Measurements from ENCODE around the gene PRDM13. TPM values are rescaled to one million over a fixed set of nuclear protein-coding genes. Genes with fewer than 3 reads are reported as not detected.
A peak's percentile ranks its signal among the peaks of the same experiment; 100 is the strongest.

The PRDM13 gene
- total and polyA plus RNA-seq, 2 of the 13 experiments (the other 11 are each of a cell fraction or from before 2014, with no cell fraction given): not detected

DNA sequence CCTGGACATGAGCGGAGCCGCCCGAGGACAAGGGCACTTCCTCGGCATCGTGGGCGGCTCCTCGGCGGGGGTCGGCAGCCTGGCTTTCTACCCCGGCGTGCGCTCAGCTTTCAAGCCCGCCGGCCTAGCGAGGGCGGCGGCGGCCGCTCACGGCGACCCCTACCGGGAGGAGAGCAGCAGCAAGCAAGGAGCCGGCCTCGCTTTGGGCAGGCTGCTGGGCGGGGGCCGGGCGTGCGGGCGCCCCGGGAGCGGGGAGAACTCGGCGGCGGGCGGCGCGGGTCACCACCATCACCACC, 6.7 kb downstream of the PRDM13 start (continued):
- TF ChIP-seq SNAPC2 (CRISPR knock-in tag; IDR thresholded peaks at IDR 0.05): no peak
- TF ChIP-seq TARDBP (CRISPR knock-in tag; IDR thresholded peaks at IDR 0.05): no peak
- TF ChIP-seq, protein P1, sequence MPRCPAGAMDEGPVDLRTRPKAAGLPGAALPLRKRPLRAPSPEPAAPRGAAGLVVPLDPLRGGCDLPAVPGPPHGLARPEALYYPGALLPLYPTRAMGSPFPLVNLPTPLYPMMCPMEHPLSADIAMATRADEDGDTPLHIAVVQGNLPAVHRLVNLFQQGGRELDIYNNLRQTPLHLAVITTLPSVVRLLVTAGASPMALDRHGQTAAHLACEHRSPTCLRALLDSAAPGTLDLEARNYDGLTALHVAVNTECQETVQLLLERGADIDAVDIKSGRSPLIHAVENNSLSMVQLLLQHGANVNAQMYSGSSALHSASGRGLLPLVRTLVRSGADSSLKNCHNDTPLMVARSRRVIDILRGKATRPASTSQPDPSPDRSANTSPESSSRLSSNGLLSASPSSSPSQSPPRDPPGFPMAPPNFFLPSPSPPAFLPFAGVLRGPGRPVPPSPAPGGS (CRISPR knock-in tag; IDR thresholded peaks at IDR 0.05): no peak
- TF ChIP-seq, protein P2, sequence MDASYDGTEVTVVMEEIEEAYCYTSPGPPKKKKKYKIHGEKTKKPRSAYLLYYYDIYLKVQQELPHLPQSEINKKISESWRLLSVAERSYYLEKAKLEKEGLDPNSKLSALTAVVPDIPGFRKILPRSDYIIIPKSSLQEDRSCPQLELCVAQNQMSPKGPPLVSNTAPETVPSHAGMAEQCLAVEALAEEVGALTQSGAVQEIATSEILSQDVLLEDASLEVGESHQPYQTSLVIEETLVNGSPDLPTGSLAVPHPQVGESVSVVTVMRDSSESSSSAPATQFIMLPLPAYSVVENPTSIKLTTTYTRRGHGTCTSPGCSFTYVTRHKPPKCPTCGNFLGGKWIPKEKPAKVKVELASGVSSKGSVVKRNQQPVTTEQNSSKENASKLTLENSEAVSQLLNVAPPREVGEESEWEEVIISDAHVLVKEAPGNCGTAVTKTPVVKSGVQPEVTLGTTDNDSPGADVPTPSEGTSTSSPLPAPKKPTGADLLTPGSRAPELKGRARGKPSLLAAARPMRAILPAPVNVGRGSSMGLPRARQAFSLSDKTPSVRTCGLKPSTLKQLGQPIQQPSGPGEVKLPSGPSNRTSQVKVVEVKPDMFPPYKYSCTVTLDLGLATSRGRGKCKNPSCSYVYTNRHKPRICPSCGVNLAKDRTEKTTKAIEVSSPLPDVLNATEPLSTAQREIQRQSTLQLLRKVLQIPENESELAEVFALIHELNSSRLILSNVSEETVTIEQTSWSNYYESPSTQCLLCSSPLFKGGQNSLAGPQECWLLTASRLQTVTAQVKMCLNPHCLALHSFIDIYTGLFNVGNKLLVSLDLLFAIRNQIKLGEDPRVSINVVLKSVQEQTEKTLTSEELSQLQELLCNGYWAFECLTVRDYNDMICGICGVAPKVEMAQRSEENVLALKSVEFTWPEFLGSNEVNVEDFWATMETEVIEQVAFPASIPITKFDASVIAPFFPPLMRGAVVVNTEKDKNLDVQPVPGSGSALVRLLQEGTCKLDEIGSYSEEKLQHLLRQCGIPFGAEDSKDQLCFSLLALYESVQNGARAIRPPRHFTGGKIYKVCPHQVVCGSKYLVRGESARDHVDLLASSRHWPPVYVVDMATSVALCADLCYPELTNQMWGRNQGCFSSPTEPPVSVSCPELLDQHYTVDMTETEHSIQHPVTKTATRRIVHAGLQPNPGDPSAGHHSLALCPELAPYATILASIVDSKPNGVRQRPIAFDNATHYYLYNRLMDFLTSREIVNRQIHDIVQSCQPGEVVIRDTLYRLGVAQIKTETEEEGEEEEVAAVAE (CRISPR knock-in tag; IDR thresholded peaks at IDR 0.05; ENCODE audit: borderline replicate concordance): no peak
- TF ChIP-seq ZFAT (CRISPR knock-in tag; conservative IDR thresholded peaks at IDR 0.05): no peak

DNA sequence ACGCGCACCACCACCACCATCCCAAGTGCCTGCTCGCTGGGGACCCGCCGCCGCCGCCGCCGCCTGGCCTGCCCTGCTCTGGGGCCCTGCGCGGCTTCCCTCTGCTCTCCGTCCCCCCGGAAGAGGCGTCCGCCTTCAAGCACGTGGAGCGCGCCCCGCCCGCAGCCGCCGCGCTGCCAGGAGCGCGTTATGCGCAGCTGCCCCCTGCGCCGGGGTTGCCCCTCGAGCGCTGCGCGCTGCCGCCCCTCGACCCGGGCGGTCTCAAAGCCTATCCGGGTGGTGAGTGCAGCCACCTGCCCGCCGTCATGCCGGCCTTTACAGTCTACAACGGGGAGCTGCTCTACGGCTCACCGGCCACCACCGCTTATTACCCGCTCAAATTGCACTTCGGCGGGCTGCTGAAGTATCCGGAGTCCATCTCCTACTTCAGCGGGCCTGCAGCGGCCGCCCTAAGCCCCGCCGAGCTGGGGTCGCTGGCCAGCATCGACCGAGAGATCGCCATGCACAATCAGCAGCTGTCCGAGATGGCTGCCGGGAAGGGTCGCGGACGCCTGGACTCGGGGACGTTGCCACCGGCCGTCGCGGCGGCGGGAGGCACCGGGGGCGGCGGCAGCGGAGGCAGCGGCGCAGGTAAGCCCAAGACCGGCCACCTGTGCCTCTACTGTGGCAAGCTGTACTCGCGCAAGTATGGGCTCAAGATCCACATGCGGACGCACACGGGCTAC, 7.2 kb downstream of the PRDM13 start:
- Histone ChIP-seq H3K9me3 (ENCODE audit: low read length) (no peaks in the 10 kb centered on the region), H3K9ac (ENCODE audit: insufficient read depth, low read depth, low read length) (no peak overlapping the region), H3K79me2 (ENCODE audit: insufficient read depth, low read length) (no peaks in the 10 kb centered on the region), H2AFZ (ENCODE audit: low read length) (no peak overlapping the region), H3K4me2 (ENCODE audit: low read depth, low read length) (peak overlapping the region; percentile 74), H4K20me1 (ENCODE audit: insufficient read depth, low read length) (no peaks in the 10 kb centered on the region), H3K4me3 (replicated peaks in 1 of 3; ENCODE audit: insufficient read depth in 1 of 3, low read depth in 2 of 3, low read length in 3 of 3) (peak overlapping the region; percentile 20 to 60 (median 43); a peak in 4 of 6 replicates), H3K4me1 (ENCODE audit: insufficient read depth, low read length) (peaks cover 6% of the 10 kb centered on the region; the same call in 1 of the 2 replicates), H3K27me3 (ENCODE audit: control insufficient read depth in 1 of 2, insufficient read depth in 2 of 2, low read length in 2 of 2) (peaks cover 3 to 22% of the 10 kb centered on the region in 2 experiments; a peak in 3 of 5 replicates), H3K36me3 (replicated peaks in 1 of 2; ENCODE audit: control insufficient read depth in 1 of 2, insufficient read depth in 2 of 2, low read length in 2 of 2) (no peaks in the 10 kb centered on the region), H3K27ac (ENCODE audit: extremely low read length, insufficient read depth, low read length) (no peak overlapping the region)
- peak; percentile 61 for ATAC-seq
- intact Hi-C loops (cut with micrococcal nuclease; ENCODE audit: unreplicated experiment): no loop called here
- no peak for DNase-seq (ENCODE audit: low spot score)
- no peak for FAIRE-seq
- 69% methylated on average over 34 of the region's 82 CpGs for WGBS (ENCODE audit: low lambda C conversion rate)
- ChIA-PET POLR2A (no interaction called here), CTCF (ENCODE audit: low intra/inter-chr PET ratio, low total read pairs) (no interaction called here)
- TF ChIP-seq ZNF766 (CRISPR knock-in tag; IDR thresholded peaks at IDR 0.05; ENCODE audit: borderline replicate concordance) (no peak), TGIF2 (CRISPR knock-in tag; IDR thresholded peaks at IDR 0.05) (no peak), ZNF441 (CRISPR knock-in tag; IDR thresholded peaks at IDR 0.05; ENCODE audit: borderline replicate concordance) (no peak), ZNF644 (CRISPR knock-in tag; IDR thresholded peaks at IDR 0.05; ENCODE audit: low read depth) (no peak), YY1 (IDR thresholded peaks at IDR 0.05; ENCODE audit: insufficient read depth, insufficient replicate concordance, low read depth, low read length) (no peak), TBL1XR1 (IDR thresholded peaks at IDR 0.05; ENCODE audit: borderline replicate concordance, low read length, partially characterized antibody) (no peak), GABPB1 (CRISPR knock-in tag; IDR thresholded peaks at IDR 0.05) (peak; percentile 45; the same call in 1 of the 2 replicates), REPIN1 (CRISPR knock-in tag; IDR thresholded peaks at IDR 0.05; ENCODE audit: borderline replicate concordance, low read depth) (0 out of 2 replicates have a peak, but pooled peaks have one; percentile 20)
- TF ChIP-seq, protein P3, sequence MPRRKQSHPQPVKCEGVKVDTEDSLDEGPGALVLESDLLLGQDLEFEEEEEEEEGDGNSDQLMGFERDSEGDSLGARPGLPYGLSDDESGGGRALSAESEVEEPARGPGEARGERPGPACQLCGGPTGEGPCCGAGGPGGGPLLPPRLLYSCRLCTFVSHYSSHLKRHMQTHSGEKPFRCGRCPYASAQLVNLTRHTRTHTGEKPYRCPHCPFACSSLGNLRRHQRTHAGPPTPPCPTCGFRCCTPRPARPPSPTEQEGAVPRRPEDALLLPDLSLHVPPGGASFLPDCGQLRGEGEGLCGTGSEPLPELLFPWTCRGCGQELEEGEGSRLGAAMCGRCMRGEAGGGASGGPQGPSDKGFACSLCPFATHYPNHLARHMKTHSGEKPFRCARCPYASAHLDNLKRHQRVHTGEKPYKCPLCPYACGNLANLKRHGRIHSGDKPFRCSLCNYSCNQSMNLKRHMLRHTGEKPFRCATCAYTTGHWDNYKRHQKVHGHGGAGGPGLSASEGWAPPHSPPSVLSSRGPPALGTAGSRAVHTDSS (CRISPR knock-in tag; conservative IDR thresholded peaks at IDR 0.05): no peak
- in situ Hi-C loops (cut with HindIII; ENCODE audit: extremely low pct_ligation_motif_present, low pct_unique_long_range_greater_than_20kb): no loop called here
- no TSS peak for BruUV-seq (replicated peaks)

Measured in HepG2 (cell line).